Prostate gland (tissue), 2 donors: ENCODE data around the gene CXCR2.

ENCODE experiments used
- CTCF ChIP-seq, 4 experiments: fragments of 200-600 bp in 2 of 4; fragments of 450-650 bp in 2 of 4; sonication (generic) in 2 of 4; IDR thresholded peaks; 1 replicate in 3 of 4; 2 replicates in 1 of 4; pipeline ENCODE4 v1.5.1; 2016 to 2019; ENCODE audit warnings: antibody characterized with exemption in 4 of 4, mild to moderate bottlenecking in 2 of 4, moderate library complexity in 2 of 4
- POLR2A ChIP-seq: fragments of 450-650 bp; IDR thresholded peaks from one replicate; pipeline ENCODE4 v1.6.1; 2016; ENCODE audit warnings: antibody characterized with exemption, mild to moderate bottlenecking

GRCh38 chr2:218081063-218081462 lies 44.8 kb upstream of the CXCR2 start:
- TF ChIP-seq POLR2A (no peak), CTCF (IDR thresholded peaks at IDR 0.05) (no peak)
